ENCODE data around the gene TNRC6B.
"Not testable (repeated sequence)": the region's sequence is repeated elsewhere in the genome, so short reads cannot be mapped to it uniquely, and the experiment has no call there.

TNRC6B gene

GRCh38 chr22:40153705-40154104 is 24.0 kb upstream of the TNRC6B start:
- H3K27me3 ChIP-seq (ENCODE audit: insufficient read depth, low read length) = no peaks in the 10 kb centered on the region
- H4K20me1 ChIP-seq (ENCODE audit: insufficient read depth, low read length) = no peaks in the 10 kb centered on the region
- no peaks in the 10 kb centered on the region for H3K4me1 ChIP-seq (ENCODE audit: insufficient read depth, low read length, severe bottlenecking)
- H3K36me3 ChIP-seq (ENCODE audit: insufficient read depth, low read length) = peaks cover 17% of the 10 kb centered on the region; the same call in 1 of the 2 replicates
- no peak overlapping the region for H3K4me3 ChIP-seq (ENCODE audit: low read depth, low read length, poor library complexity, severe bottlenecking)
- H3K27ac ChIP-seq (ENCODE audit: low read depth, low read length, poor library complexity, severe bottlenecking) = no peak overlapping the region
- H3K4me2 ChIP-seq (ENCODE audit: low read length) = no peak overlapping the region
- TF ChIP-seq CTCF (IDR thresholded peaks at IDR 0.05; ENCODE audit: low read length) (no peak), EZH2 (IDR thresholded peaks at IDR 0.05; ENCODE audit: borderline replicate concordance, low read length) (no peak)
- no peaks in the 10 kb centered on the region for H3K9me2 ChIP-seq (ENCODE audit: low read depth, low read length)
- H3K79me2 ChIP-seq (ENCODE audit: insufficient read depth, low read length) = no peaks in the 10 kb centered on the region
- H3F3A ChIP-seq (ENCODE audit: insufficient read depth, low read length) = no peaks in the 10 kb centered on the region
- H3K9ac ChIP-seq (ENCODE audit: low read length) = no peak overlapping the region
- no peak overlapping the region for H2AFZ ChIP-seq (ENCODE audit: low read length)
- no peaks in the 10 kb centered on the region for H3K9me3 ChIP-seq (ENCODE audit: low read length)

GRCh38 chr22:40156001-40156516 is 21.7 kb upstream of the TNRC6B start:
- H3K9me3 ChIP-seq (ENCODE audit: low read length) = no peaks in the 10 kb centered on the region
- H3K9me2 ChIP-seq (ENCODE audit: low read depth, low read length) = no peaks in the 10 kb centered on the region
- no peaks in the 10 kb centered on the region for H4K20me1 ChIP-seq (ENCODE audit: insufficient read depth, low read length)
- no peak overlapping the region for H2AFZ ChIP-seq (ENCODE audit: low read length)
- peak overlapping the region; percentile 45 for H3K27ac ChIP-seq (ENCODE audit: low read depth, low read length, poor library complexity, severe bottlenecking)
- no peak overlapping the region for H3K4me3 ChIP-seq (ENCODE audit: low read depth, low read length, poor library complexity, severe bottlenecking)
- H3F3A ChIP-seq (ENCODE audit: insufficient read depth, low read length) = no peaks in the 10 kb centered on the region
- H3K4me2 ChIP-seq (ENCODE audit: low read length) = no peak overlapping the region
- no peak overlapping the region for H3K9ac ChIP-seq (ENCODE audit: low read length)
- peak; percentile 19; the same call in 1 of the 2 replicates for TF ChIP-seq CTCF (IDR thresholded peaks at IDR 0.05; ENCODE audit: low read length)
- no peak for TF ChIP-seq EZH2 (IDR thresholded peaks at IDR 0.05; ENCODE audit: borderline replicate concordance, low read length)
- H3K79me2 ChIP-seq (ENCODE audit: insufficient read depth, low read length) = no peaks in the 10 kb centered on the region
- H3K27me3 ChIP-seq (ENCODE audit: insufficient read depth, low read length) = no peaks in the 10 kb centered on the region
- H3K4me1 ChIP-seq (ENCODE audit: insufficient read depth, low read length, severe bottlenecking) = no peaks in the 10 kb centered on the region
- H3K36me3 ChIP-seq (ENCODE audit: insufficient read depth, low read length) = peaks cover 23% of the 10 kb centered on the region

GRCh38 chr22:40156682-40157081 is 21.0 kb upstream of the TNRC6B start:
- H3F3A ChIP-seq (ENCODE audit: insufficient read depth, low read length); H2AFZ ChIP-seq (ENCODE audit: low read length); H3K27ac ChIP-seq (ENCODE audit: low read depth, low read length, poor library complexity, severe bottlenecking); H4K20me1 ChIP-seq (ENCODE audit: insufficient read depth, low read length); H3K27me3 ChIP-seq (ENCODE audit: insufficient read depth, low read length); H3K9me3 ChIP-seq (ENCODE audit: low read length); H3K9me2 ChIP-seq (ENCODE audit: low read depth, low read length); H3K4me1 ChIP-seq (ENCODE audit: insufficient read depth, low read length, severe bottlenecking); H3K4me3 ChIP-seq (ENCODE audit: low read depth, low read length, poor library complexity, severe bottlenecking); H3K9ac ChIP-seq (ENCODE audit: low read length); H3K4me2 ChIP-seq (ENCODE audit: low read length); H3K79me2 ChIP-seq (ENCODE audit: insufficient read depth, low read length): not testable (repeated sequence)
- peaks cover 25% of the 10 kb centered on the region for H3K36me3 ChIP-seq (ENCODE audit: insufficient read depth, low read length)

GRCh38 chr22:40157330-40157945 is 20.3 kb upstream of the TNRC6B start:
- no peak for TF ChIP-seq EZH2 (IDR thresholded peaks at IDR 0.05; ENCODE audit: borderline replicate concordance, low read length)
- no peak for TF ChIP-seq CTCF (IDR thresholded peaks at IDR 0.05; ENCODE audit: low read length)
- H3K36me3 ChIP-seq (ENCODE audit: insufficient read depth, low read length) = peaks cover 29% of the 10 kb centered on the region
- H3K4me3 ChIP-seq (ENCODE audit: low read depth, low read length, poor library complexity, severe bottlenecking) = no peak overlapping the region
- no peaks in the 10 kb centered on the region for H3K79me2 ChIP-seq (ENCODE audit: insufficient read depth, low read length)
- H3K27ac ChIP-seq (ENCODE audit: low read depth, low read length, poor library complexity, severe bottlenecking) = no peak overlapping the region
- H3K4me1 ChIP-seq (ENCODE audit: insufficient read depth, low read length, severe bottlenecking) = no peaks in the 10 kb centered on the region
- H3K9me2 ChIP-seq (ENCODE audit: low read depth, low read length) = no peaks in the 10 kb centered on the region
- H3K9ac ChIP-seq (ENCODE audit: low read length) = no peak overlapping the region
- H3F3A ChIP-seq (ENCODE audit: insufficient read depth, low read length) = no peaks in the 10 kb centered on the region
- no peaks in the 10 kb centered on the region for H4K20me1 ChIP-seq (ENCODE audit: insufficient read depth, low read length)
- no peaks in the 10 kb centered on the region for H3K9me3 ChIP-seq (ENCODE audit: low read length)
- H2AFZ ChIP-seq (ENCODE audit: low read length) = no peak overlapping the region
- no peaks in the 10 kb centered on the region for H3K27me3 ChIP-seq (ENCODE audit: insufficient read depth, low read length)
- H3K4me2 ChIP-seq (ENCODE audit: low read length) = no peak overlapping the region

All from OCI-LY1 (cell line).